Activated gamma-delta T cell (primary cell): ENCODE results near the gene TOB2.
"Not testable (repeated sequence)": the region's sequence is repeated elsewhere in the genome, so short reads cannot be mapped to it uniquely, and the experiment has no call there.

ENCODE experiments used
- DNase-seq: peaks from one replicate; lab custom pipeline; 2025; lab: John Stamatoyannopoulos, UW

Gene TOB2

GRCh38 chr22:41468381-41469217, 22.0 kb upstream of the TOB2 start, which contains the start of the genes ACO2 and PHF5A:
TSS of gene ACO2 (plus strand) at chr22:41469117. CDS start at chr22:41469147, 30 bp downstream.
TSS of gene PHF5A (minus strand) at chr22:41468692. CDS start at chr22:41468653, 39 bp downstream.
- DNase-seq = peak; percentile 71

DNA sequence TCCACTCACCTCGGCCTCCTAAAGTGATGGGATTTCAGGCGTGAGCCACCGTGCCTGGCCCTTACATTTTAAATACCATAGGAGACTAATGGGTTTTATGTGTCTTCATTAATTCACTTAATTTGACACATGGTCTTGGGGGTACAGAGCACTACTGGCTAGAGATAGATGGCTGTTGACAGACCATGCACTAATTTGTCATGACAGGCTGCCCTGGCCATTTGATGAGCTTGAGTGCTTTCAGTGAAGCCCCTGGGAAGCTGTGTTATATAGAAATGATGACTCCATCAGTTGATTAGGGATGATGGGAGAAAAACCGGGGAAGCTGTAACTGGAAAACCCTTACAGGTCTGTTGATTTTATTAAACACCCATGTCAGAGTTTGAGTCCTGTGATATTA, 15.3 kb upstream of the TOB2 start:
- DNase-seq = no peak

GRCh38 chr22:41460071-41460470, 13.5 kb upstream of the TOB2 start:
- not testable (repeated sequence) for DNase-seq

- no peak for DNase-seq
These were observed 12.8 kb upstream of the TOB2 start for GRCh38 chr22:41459431-41459830.

GRCh38 chr22:41458161-41458728, 11.6 kb upstream of the TOB2 start:
- no peak for DNase-seq

DNA sequence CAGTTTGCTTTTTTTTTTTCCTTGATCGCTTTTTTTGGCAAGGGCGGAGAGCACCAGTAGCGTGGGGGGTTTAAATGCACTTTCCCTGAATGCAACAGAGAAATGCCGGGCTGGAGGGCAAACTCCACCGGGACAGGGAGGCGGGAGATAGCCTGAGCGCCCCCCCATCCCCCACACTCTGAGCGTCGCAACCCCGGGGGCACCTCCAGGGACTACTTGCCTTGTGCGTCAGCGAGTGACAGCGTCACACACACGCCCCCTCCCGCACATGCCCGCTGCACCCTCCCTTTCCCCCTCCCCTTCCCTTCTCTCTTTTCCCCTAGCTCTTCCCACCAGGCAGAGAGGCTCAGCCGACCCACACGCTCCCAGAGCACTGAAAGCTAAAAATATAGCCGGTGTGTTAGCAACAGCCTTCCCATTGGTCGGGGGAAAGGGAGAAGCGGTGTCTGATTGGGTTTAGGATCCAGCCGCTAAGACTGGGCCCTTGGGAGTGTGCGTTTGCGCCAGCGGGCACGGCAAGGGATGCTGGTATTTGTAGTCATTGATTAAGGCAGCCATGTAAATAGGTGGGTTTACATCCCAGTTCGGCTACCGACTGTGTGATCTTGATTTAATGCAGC, 1.7 kb upstream of the TOB2 start:
- peak; percentile 68 for DNase-seq

GRCh38 chr22:41447435-41448188, 1.0 kb upstream of the TOB2 start:
- DNase-seq = peak; percentile 36

GRCh38 chr22:41446057-41446501, 522 bp downstream of the TOB2 start:
- DNase-seq = peak; percentile 38

GRCh38 chr22:41445129-41446056, 1.2 kb downstream of the TOB2 start:
- no peak for DNase-seq

GRCh38 chr22:41444360-41445128, 2.1 kb downstream of the TOB2 start:
- peak; percentile 57 for DNase-seq

DNA sequence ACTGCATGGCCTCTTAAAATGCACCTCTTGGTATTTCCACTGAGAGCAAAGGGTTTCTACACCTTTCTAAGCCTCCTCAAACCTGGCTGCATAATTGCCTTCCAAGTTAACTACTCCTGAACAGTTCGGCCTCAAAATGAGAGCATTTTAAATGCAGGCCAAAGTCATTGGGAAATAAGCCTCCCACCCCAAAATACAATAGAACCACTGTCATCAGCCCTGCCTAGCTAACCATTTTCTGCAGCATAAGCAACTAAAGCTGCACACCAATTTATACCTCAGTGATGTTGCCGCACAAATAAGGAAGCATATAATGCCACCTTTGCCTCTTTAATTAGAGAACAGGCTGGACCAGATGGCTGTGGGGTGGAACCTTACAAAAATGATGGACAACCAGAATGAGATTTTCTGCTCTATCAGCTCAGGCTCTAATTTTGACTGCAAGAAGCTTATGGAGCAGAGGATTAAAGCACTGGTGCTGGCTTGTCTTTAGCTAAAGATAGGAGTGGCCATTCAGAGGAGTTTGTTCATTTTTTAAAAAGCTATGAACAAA, 4.3 kb downstream of the TOB2 start:
- no peak for DNase-seq

- DNase-seq = not testable (repeated sequence)
These were observed 6.1 kb downstream of the TOB2 start for GRCh38 chr22:41440511-41440910.

DNA sequence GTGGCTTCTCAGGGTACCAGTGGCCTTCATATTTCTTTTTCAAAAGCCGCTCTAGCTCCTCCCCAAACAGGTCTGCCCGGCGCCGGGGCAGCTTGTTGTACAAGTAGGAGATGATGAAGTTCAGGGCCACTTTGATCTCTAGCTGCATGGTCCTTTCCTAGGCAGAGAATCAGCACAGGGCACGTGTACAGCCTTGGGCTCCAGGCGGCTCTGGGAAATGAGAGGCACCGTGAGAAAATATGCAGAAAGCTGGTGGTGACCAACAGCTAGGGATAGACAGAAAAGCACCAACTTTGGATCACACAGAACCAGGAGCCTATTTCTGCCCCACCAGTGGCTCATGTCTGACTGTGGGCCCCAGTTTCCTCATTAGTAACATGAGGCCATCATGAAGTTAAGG, 9.4 kb downstream of the TOB2 start:
- no peak for DNase-seq

GRCh38 chr22:41436322-41437113, 10.1 kb downstream of the TOB2 start:
- no peak for DNase-seq

GRCh38 chr22:41435560-41435959, 11.0 kb downstream of the TOB2 start:
- no peak for DNase-seq

DNA sequence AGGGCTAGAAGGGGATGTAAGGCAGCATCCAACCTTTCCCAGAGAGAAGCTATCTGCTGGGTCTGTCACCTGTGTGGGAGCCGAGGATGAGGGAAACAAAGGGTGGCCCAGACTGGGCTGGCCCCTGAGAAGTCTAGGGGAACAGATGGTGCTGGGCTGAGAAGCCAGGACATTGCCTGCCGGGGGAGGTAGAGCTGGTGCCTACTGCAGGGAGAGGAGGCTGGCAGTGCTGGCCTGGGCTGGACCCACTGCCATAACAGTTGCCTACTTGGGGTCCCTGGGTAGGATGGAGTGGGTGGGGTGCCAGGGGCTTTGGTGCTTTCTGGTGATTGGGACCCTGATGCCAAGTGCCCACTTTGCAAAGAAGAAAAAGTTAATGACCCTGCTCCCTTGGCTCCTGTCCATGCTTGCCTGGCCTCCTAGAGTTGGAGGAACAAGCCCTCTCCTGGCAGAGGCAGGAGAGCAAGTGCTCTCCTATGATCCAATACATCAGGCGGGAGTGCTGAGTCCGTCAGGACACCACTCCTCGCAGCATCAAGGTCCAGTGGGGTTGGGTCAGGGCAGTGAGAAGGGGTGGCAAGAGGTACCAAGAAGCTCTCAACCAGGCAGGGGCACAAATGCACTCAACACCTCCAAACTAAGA, 12.1 kb downstream of the TOB2 start:
- DNase-seq = not testable (repeated sequence)

GRCh38 chr22:41433480-41433879, 13.1 kb downstream of the TOB2 start:
- not testable (repeated sequence) for DNase-seq

DNA sequence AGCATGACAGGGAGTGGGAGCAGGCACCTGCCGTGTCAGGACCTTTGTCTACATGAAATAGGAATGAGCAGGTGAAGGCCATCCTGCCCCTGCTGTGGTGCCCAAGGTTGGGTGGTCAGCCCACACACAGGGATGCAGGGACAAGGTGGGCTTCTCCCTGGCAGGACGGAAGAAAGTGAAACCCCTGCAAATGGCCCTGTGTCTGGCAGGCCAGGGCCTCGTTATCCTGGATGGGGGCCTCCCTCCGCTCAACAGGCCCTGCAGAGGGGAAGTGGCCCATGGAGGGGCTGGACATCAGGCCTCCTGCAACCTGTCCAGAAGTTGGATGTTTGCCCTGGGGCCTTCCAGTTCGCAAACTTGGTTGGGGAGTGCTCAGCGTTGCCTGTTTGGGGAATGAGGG, 14.9 kb downstream of the TOB2 start:
- DNase-seq = no peak

GRCh38 chr22:41429951-41430332, 16.7 kb downstream of the TOB2 start:
- DNase-seq = no peak
